HFF-Myc (cell line): ENCODE data around the gene ANKRD33B.

Experiments used
- DNase-seq: peaks from one replicate; pipeline ENCODE4 v3.0.0-alpha.2; 2011; ENCODE audit warnings: low read depth; ENCODE audit errors: extremely low read depth
- H3K4me3 ChIP-seq: replicated peaks from 2 replicates; pipeline ENCODE4 v1.5.1; 2011; ENCODE audit warnings: low read depth, mild to moderate bottlenecking, control low read depth, low read length
- CTCF ChIP-seq: IDR thresholded peaks from 2 replicates; pipeline ENCODE4 v1.5.1; 2012; ENCODE audit warnings: mild to moderate bottlenecking, low read depth, low read length, control low read depth; ENCODE audit errors: missing control alignments

ANKRD33B gene

GRCh38 chr5:10620346-10620745 lies 56.5 kb downstream of the ANKRD33B start:
- no peak for TF ChIP-seq CTCF
- no peak for DNase-seq
- H3K4me3 ChIP-seq, result no peak overlapping the region

DNA sequence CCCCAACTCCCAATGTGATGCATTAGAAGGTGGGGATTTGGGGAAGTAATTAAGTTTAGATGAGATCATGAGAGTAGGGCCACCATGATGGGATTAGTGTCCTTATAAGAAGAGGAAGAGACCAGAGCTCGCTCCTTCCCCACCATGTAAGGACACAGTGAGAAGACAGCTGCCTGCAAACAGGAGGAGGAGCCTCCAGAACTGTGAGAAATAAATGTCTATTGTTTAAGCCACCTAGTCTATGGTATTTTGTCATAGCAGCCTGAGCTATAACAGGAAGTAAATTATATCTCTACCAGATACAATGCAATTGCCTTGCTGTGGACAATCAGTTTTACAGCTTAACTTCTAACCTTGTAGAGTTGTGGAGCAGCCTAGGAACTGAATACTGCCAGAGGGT lies 58.0 kb downstream of the ANKRD33B start:
- no peak for DNase-seq
- no peak overlapping the region for H3K4me3 ChIP-seq
- no peak for TF ChIP-seq CTCF

DNA sequence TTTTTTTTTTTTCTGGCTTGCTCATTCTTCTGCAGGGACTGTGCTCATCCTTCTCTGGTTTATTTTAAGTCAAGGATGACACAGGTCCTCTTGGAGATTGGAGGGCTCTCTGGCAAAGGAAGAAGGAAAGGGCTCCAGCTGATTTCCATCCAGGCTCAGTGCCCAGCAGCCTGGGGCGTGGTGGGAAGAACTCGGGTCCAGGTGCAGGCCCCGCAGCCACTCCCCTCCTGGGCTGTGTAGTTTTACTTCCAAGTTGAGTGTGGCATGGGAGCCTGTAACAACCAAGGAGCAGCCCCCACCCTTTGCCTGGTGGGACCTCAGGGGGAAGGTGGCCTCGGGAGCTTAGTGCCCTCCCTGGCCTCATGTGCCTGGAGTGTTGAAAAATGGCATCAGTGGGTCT lies 58.9 kb downstream of the ANKRD33B start:
- TF ChIP-seq CTCF, result no peak
- no peak overlapping the region for H3K4me3 ChIP-seq
- no peak for DNase-seq

DNA sequence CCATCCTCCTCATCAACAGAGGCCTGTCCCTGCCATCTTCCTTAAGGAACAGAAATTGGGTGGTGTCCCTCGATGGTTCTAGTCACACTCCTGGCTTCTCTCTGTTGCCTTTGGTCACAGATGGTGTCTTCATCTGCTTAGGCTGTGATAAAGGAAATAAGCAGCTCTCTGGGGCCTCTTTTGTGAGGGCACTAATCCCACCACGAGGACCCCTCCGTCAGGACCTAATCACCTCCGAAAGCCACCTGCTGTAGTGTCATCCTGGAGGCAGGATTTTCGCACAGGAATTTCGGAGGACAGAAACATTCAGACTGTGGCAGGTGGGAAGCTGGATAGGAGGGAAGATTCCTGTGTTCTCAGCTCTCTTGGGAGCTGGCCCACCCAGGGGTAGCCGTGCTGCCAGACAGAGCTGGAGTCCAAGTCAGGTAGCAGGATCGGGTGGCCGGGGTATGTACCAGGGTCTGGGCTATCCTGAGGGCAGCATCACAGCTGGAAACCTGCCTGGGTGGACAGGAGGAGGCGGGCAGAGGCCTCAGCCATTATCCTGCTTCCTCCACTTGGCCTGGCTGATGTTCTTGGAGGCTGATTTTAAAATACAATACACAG lies 59.5 kb downstream of the ANKRD33B start:
- DNase-seq, result no peak
- TF ChIP-seq CTCF, result no peak
- no peak overlapping the region for H3K4me3 ChIP-seq

DNA sequence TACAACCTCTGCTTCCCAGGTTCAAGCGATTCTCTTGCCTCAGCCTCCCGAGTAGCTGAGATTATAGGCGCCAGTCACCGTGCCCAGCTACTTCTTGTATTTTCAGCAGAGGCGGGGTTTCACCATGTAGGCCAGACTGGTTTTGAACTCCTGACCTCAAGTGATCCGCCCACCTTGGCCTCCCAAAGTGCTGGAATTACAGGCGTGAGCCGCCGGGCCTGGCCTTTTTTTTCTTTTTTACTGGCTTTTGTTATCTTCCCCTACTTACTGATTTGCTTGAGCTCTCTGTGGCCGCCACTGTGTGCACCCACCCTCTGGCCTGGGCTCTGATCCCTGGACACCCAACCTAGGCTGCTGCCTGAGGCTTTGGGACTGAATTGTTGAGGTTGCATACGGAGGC lies 60.3 kb downstream of the ANKRD33B start:
- no peak overlapping the region for H3K4me3 ChIP-seq
- no peak for DNase-seq
- TF ChIP-seq CTCF, result no peak

GRCh38 chr5:10624679-10625078 lies 60.8 kb downstream of the ANKRD33B start:
- no peak for TF ChIP-seq CTCF
- no peak overlapping the region for H3K4me3 ChIP-seq
- DNase-seq, result no peak

GRCh38 chr5:10625700-10626472 lies 62.0 kb downstream of the ANKRD33B start:
- no peak for TF ChIP-seq CTCF
- no peak overlapping the region for H3K4me3 ChIP-seq
- no peak for DNase-seq
